Omental fat pad (tissue), 4 donors: Measurements from ENCODE around the gene RND1. TPM values are rescaled to one million over a fixed set of nuclear protein-coding genes. Genes with fewer than 3 reads are reported as not detected.

ENCODE experiments used
- ATAC-seq: fragments of 150-250 bp; one replicate; pipeline ENCODE4 v1.9.1; 2016; ENCODE audit warnings: mild to moderate bottlenecking, moderate library complexity; ENCODE audit not compliant: low FRiP score
- DNase-seq: peaks from one replicate; pipeline ENCODE4 v3.0.0-alpha.2; 2019; ENCODE audit warnings: low spot score
- CTCF ChIP-seq, 3 donors: fragments of 450-650 bp; IDR thresholded peaks; one replicate each; pipeline ENCODE4 v1.5.1; 2016 to 2017; ENCODE audit warnings: antibody characterized with exemption in 3 of 3, mild to moderate bottlenecking in 3 of 3, moderate library complexity in 2 of 3
- small RNA-seq: library from RNA; depleted of rRNA; stranded (forward); fragments of <200 nt; gene quantifications from one replicate; pipeline ENCODE3, GENCODE V24; 2016
- total RNA-seq, 4 donors: library from RNA; depleted of rRNA; stranded (reverse); fragments of >200 nt; gene quantifications; one replicate each; pipeline ENCODE4 v1.1.0, GENCODE V29; 2016

RND1 gene
- total RNA-seq, 4 donors from 2014 or later, result 1.3 to 5.8 (median 4.6) TPM

- no peak for TF ChIP-seq CTCF (IDR thresholded peaks at IDR 0.05)
- DNase-seq, result no peak
- ATAC-seq, result no peak
Observed at GRCh38 chr12:48807981-48808380, 57.7 kb downstream of the RND1 start.

Small RNA genes within 50 kb of the gene (small RNA-seq; reads per million reads assigned to genes)
- not detected for gene AC073610.1
- gene RF00019, result not detected
- not detected for gene RNU6-600P

Other genes starting within 250 kb of the RND1 start
- 10 to 100 TPM; 38.3 to 64.2 (median 49.7) TPM for gene KANSL2, start 183.6 kb downstream of the RND1 start, total RNA-seq
- gene CCNT1, start 149.2 kb downstream of the RND1 start, total RNA-seq, result 10 to 100 TPM; 20.7 to 45.1 (median 32.0) TPM
- 10 to 100 TPM; 30.9 to 57.1 (median 47.9) TPM for gene ADCY6, start 76.8 kb downstream of the RND1 start, total RNA-seq
- gene CACNB3, start 47.4 kb downstream of the RND1 start, total RNA-seq, result 10 to 100 TPM in 1 of 4 donors, 1 to 10 TPM in 3; 6.8 to 18.1 (median 8.5) TPM
- gene DDX23, start 13.7 kb downstream of the RND1 start, total RNA-seq, result 10 to 100 TPM; 44.9 to 85.0 (median 62.0) TPM
- 10 to 100 TPM; 14.7 to 32.1 (median 22.5) TPM for gene FKBP11, start 59.6 kb upstream of the RND1 start, total RNA-seq
- gene ARF3, start 91.6 kb upstream of the RND1 start, total RNA-seq, result 10 to 100 TPM; 57.1 to 91.5 (median 68.3) TPM
- gene WNT10B, start 105.9 kb upstream of the RND1 start, total RNA-seq, result 1 to 10 TPM in 1 of 4 donors, under 1 TPM in 3; 0.36 to 2.5 (median 0.56) TPM
- gene WNT1, start 112.5 kb upstream of the RND1 start, total RNA-seq, result under 1 TPM in 1 of 4 donors, not detected in 3; 0.60 TPM
- gene DDN, start 133.5 kb upstream of the RND1 start, total RNA-seq, result under 1 TPM in 2 of 4 donors, not detected in 2; 0.12 to 0.65 TPM
- 10 to 100 TPM; 40.0 to 64.2 (median 54.4) TPM for gene PRKAG1, start 152.9 kb upstream of the RND1 start, total RNA-seq
- gene KMT2D, start 194.9 kb upstream of the RND1 start, total RNA-seq, result 10 to 100 TPM; 31.2 to 87.0 (median 49.0) TPM
- gene RHEBL1, start 204.1 kb upstream of the RND1 start, total RNA-seq, result under 1 TPM in 1 of 4 donors, not detected in 3; 0.96 TPM
- 1 to 10 TPM in 2 of 4 donors, under 1 TPM in 2; 0.72 to 2.0 (median 1.3) TPM for gene DHH, start 228.9 kb upstream of the RND1 start, total RNA-seq
- gene LMBR1L, start 245.0 kb upstream of the RND1 start, total RNA-seq, result 10 to 100 TPM; 23.2 to 68.4 (median 37.8) TPM